Erythroblast (primary cell): ENCODE data around the gene GRIK4.

Experiments
- GATA1 ChIP-seq: IDR thresholded peaks from 2 replicates; pipeline ENCODE4 v1.6.1; 2011; ENCODE audit warnings: low read depth, mild to moderate bottlenecking, control low read depth, low read length, moderate library complexity
- POLR2A ChIP-seq: IDR thresholded peaks from 2 replicates; pipeline ENCODE4 v1.6.1; 2011; ENCODE audit warnings: mild to moderate bottlenecking, low read length

DNA sequence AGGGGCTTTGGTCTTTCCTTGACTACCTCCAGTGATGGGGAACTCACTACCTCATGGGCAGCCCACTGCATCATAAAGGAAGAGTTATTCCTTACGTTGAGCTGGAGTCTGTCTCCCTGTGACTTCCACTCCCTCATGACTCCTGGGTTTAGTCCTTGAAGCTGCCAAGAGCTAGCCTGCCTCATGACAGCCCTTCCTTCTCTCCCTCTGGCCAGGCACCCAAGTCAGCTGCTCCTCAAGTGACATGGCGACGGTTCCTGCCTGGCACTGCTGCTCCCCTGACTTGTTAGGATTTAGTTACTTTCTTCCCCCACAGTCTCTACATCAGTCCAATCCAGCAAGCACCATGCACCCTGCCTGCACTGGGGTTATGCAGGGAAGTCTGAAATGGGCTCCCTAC, 316.3 kb downstream of the GRIK4 start:
- no peak for TF ChIP-seq POLR2A
- no peak for TF ChIP-seq GATA1
